NCI-H345 (cell line): ENCODE results near the gene PCBP3.
"Not testable (repeated sequence)": the region's sequence is repeated elsewhere in the genome, so short reads cannot be mapped to it uniquely, and the experiment has no call there.

Experiments used
- DNase-seq: peaks from one replicate; lab custom pipeline; 2025; lab: John Stamatoyannopoulos, UW

PCBP3 gene

DNA sequence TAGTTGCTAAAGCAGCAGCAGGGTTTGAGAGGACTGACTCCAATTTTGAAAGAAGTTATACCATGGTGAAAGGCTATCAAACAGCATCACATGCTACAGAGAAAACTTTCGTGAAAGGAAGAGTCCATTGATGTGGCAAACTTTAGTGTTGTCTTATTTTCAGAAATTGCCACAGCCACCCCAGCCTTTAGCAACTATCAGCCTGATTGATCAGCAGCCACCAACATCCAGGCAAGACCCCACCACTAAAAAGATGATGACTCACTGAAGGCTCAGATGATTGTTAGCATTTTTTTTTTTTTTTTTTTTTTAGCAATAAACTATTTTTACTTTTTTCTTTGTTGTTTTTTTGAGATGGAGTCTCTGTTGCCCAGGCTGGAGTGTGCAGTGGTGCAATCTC, 35.3 kb downstream of the PCBP3 start:
- not testable (repeated sequence) for DNase-seq

DNA sequence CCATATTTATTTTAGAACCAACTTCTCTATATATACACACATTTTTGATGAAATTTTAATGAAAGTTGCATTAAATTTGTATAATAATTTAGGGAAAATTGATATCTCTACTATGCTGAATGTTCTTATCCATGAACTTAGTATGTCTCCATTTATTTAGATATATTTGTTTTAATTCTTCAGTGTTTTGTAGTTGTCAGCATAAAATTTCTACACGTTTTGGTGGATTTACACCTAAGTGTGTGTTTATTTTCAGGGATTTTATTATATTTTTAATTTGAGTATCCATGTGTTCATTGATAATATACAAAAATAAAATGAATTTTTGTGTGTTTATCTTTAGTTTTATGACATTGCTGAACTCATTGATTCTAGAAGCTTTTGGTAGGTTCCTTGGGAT, 36.7 kb downstream of the PCBP3 start:
- DNase-seq = no peak

DNA sequence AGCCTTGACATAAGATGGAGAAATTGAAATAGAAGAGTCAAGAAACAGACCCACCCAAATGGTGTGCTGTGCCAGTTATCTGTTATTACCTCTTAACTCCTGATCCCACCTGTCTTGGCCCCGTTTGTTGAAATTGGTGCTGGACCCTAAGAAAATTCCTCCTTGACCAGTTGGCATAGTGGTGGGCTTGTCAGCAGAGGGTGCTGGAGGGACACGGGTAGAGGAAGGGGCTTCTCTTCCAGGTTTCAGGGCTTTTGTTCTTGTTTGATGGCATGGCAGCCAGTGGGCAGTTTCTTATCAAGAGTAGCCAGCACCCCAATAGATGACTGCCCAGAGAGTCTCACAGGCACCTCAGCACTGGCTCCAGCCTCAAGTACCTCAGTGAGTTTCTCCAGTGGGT, 51.6 kb downstream of the PCBP3 start:
- DNase-seq = no peak

DNA sequence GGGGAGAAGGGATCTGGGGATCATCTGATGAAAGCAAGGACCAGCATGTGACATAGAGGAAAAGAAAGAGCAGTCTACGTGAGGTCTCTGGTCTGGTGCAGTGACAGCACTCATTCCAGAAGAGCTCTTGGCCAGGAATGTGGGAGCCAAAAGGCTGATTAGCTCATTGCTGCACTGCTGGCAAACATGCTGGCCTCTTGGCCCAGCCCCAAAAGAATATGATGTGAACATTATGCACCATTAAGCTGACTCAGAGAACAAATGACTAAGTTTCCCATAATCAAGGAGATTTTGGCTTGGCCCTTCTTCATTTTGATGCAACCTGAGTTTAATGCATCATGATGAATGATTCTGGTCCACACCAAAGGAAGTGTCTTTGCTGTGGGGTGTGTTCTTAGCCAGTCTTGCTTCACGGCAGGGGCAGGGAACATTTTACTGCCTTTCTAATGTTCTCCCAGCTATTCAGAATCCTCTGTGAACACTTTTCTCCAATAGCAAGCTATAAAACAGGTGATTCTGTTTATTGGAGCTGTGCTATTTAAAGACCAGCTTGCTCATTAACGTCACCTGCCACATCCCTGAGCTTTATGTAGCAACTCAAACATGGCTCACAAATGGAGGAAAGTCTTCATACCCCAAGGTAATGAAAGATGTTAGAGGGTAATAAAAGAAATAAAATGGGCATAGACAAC, 55.1 kb downstream of the PCBP3 start:
- no peak for DNase-seq

DNA sequence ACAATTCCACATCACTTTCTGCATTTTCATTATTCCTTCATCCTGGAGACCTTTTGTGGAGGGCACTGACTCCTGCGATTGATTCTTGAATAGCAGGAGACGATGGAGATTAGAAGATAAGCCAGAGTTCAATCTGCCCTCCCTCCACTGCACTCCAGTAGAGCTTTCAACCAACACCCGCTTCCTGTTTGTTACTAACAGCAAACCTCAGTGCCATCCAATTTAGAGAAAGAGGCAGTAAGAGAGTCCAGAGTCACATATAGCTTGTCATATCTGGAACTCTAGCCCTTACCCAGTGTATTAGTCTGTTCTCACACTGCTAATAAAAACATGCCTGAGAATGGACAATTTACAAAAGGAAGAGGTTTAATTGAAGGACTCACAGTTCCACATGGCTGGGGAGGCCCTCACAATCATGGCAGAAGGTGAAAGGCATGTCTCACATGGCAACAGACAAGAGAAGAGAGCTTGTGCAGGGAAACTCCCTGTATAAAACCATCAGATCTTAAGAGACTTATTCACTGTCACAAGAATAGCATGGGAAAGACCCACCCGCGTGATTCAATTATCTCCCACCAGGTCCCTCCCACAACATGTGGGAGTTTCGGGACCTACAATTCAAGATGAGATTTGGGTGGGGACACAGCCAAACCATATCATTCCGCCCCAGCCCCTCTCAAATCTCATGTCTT, 55.9 kb downstream of the PCBP3 start:
- DNase-seq = no peak

DNA sequence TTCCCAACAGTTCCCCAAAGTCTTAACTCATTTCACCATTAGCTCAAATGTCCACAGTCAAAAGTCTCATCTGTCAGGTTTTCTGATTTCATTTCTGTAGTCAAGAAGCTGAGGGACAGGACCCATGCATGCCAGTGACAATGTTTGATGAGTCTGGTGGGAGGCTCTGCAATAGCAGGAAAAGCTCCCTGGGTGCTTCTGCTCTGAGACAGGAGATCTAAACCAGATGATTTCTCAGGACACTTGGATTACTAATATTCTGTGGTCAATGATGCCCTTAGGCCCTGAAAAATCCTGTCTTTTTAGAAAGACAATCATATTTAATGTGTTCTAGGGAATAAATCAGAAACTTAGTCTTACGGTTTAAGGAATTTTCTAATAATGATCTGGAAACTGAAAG, 56.4 kb downstream of the PCBP3 start:
- DNase-seq = no peak

DNA sequence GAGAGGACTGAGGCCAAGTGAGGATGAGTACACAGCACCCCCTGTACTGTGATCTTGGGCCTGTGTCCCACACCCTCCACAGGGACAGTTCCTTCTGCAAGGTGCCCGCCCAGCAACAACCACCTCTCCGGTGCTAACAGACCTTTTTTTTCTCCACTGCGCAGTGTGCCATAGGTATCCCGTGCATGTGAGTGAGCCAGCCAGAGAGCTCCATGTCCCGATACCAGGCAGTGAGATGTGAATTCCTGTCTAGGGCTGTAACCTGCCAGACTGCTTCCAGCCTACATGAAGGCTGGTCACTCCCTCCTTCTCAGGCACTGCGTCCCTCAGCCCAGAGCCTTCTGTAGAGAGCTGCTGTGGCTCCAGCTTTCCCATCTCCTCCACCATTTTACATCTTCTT, 56.9 kb downstream of the PCBP3 start:
- DNase-seq = no peak

DNA sequence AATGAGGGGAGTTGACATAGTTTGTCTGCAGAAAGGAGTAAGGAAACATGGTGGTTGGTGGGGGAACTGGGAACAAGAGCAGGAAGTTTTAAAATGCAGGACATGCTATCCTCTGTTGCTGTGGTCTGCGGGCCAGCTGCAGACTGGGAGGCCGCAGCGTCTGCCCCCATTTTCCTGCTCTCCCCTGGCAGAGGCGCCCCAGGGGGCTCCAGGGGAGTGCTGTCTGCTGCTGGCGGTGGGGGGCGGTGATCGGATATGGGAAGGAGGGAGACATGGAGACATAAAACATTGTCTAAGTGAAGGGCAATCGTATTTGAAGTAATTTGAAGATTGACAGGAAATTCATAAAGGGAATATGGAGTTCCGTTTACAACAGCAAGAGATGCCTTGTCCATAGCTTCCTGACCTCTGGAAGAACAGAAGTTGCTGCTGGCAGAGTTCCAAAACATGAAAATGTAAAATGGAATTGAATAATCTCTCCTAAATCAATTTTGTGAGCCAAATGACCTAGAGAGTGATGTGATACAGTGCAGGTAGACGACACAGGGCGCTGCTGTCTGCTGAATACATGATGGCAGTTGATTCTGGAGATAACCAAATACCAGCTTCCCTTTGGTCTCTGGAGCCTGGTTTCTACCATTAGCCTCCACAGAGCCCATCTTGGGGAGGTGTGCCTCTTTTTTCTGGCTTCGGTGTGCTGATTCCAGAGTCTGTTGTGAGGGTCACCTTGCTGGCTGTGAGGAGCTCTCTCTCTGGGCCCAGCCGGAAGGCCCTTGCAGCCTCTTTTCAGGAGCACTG, 61.0 kb downstream of the PCBP3 start:
- DNase-seq = no peak

DNA sequence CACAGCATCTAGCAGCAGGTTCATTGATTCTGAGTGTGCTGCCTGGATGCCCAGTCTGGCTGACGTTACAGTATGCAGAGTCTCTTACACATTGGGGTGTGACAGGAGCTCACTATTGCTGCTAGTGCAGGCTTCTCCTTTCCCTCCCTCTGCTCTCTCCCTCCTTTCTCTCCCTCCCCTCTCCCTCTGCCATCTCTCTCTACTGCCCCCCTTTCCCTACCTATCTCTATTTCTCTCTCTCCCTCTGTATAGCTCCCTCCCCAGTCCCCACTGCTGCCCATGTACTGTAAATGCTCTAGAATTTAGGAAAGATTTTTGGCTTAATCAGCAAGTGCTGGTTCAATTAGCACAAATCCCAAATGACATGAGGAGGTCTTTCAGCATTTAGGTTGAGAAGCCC, 62.8 kb downstream of the PCBP3 start:
- DNase-seq = no peak

DNA sequence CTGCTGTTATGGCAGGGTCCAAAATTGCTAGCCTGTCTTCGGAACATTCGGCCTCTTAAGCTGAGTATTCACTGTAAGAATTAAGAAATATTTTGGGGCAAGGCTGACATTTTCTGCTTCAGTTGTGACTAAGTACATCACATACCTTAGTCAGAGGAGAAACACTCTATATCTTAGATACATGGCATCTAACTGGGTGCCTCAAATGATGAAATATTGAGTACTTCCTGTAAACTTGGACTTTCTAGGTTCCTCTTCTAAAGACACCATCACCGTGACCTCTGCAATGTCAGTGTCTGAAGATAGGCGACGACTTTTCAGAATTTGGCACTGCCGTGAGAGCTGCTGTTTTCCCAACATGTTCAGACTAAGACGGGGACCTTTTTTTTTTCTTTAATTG, 65.6 kb downstream of the PCBP3 start:
- no peak for DNase-seq

DNA sequence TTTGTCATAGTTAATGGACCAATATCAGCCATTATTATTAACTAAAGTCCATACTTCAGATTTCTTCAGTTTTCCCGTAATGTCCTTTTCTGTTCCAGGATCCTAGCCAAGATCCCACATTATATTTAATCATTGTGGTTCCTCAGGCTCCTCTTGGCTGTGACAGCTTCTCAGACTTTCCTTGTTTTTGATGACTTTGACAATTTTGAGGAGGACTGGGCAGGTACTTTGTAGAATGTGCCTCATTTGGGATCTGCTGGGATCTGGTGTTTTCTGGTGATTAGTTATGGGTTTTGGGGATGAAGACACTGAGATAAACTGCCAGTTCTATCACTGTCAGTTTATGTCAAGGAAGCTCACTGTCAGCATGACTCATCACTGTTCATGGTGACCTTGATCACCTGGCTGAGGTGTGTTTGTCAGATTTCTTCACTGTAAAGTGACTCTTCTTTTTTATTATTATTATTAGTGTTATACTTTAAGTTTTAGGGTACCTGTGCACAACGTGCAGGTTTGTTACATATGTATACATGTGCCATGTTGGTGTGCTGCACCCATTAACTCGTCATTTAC, 66.3 kb downstream of the PCBP3 start:
- no peak for DNase-seq

DNA sequence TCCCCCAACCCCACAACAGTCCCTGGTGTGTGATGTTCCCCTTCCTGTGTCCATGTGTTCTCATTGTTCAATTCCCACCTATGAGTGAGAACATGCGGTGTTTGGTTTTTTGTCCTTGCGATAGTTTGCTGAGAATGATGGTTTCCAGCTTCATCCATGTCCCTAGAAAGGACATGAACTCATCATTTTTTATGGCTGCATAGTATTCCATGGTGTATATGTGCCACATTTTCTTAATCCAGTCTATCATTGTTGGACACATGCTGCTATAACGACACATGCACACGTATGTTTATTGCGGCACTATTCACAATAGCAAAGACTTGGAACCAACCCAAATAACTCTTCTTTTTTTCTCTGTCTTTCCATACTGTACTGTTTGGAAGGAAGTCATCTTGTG, 66.8 kb downstream of the PCBP3 start:
- not testable (repeated sequence) for DNase-seq

DNA sequence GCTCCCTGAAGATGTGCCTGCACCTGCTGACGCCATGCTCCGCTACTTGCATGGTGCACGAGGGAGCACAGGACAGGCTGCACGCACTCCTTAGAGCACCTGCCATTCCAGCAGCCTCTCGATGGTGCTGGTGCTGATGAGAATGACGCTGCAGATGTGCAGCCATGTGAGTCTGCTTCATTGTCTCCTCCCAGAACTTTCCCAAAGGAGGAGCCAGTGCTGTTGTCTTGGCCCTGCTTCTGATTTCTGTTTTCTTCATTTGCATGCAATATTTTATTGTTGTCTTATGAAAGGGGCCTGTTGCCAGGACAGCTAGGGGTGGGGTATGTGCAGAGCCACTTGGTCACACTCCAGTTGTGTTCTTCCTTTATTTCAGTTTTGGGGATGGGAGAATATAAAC, 70.1 kb downstream of the PCBP3 start:
- no peak for DNase-seq

DNA sequence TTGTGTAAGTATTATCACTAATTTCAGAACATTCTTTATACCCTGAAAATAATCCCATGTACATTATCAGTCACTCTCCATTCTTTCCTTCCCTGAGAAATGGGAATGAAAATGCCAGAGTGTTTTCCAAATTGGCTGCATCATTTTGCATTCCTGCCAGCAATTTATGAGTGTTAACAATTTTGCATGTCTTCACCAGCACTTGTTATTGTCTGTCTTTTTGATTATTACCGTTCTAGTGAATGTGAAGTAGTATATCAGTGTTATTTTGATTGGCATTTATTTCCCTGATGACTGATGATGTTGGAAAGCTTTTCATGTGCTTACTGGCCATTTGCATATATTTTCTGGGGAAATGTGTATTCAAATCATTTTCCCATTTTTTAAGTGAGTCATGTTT, 71.9 kb downstream of the PCBP3 start:
- DNase-seq = no peak

DNA sequence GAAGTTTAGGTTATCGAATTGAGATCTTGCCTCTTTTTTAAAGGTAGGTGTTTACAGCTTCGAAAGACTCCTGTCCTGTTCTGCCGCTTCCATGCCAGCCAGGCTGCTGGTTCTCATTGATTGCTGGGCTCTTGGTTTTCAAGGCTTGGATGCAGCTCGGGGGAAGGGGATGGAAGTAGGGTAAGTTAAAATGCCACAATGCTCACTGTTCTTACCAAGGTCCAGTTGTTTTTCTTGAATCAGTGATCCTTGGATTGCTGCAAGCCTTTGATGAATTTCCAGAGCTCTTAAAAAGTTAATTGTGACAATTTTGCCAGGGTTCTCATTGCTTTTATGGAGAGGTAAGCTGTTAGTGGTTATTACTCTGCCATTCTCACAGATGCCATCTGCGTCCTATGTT, 74.9 kb downstream of the PCBP3 start:
- DNase-seq = no peak

DNA sequence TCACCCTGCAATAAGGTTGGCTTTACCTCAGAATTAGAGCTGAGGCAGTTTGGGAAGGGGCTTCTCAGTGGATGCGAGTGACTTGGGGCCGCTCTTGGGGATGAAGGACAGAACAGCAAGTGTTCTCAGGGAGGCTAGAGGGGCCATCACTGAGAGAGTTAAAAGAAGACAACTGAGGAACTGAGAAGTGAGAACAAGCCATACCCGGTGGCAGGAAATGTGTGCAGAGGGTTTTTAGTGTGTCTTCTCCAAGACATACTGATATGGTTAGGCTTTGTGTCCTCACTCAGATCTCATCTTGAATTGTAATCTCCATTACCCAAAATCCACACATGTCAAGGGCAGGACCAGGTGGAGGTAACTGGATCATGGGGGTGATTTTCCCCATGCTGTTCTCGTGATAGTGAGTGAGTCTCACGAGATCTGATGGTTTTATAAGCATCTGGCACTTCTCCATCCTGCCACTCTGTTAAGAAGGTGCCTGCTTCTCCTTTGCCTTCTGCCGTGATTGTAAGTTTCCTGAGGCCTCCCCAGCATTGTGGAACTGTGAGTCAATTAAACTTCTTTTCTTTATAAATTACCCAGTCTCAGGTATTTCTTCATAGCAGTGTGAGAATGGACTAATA, 75.8 kb downstream of the PCBP3 start:
- DNase-seq = no peak

DNA sequence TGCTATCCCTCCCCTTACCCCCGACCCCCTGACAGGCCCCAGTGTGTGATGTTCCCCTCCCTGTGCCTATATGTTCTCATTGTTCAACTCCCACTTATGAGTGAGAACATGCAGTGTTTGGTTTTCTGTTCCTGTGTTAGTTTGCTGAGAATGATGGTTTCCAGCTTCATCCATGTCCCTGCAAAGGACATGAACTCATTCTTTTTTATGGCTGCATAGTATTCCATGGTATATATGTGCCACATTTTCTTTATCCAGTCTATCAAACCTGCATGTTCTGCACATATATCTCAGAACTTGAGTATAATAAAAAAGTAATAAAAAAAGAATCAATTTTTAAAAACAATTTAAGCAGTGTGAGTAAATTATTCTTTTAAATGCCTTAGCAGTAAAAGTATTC, 76.7 kb downstream of the PCBP3 start:
- DNase-seq = not testable (repeated sequence)

DNA sequence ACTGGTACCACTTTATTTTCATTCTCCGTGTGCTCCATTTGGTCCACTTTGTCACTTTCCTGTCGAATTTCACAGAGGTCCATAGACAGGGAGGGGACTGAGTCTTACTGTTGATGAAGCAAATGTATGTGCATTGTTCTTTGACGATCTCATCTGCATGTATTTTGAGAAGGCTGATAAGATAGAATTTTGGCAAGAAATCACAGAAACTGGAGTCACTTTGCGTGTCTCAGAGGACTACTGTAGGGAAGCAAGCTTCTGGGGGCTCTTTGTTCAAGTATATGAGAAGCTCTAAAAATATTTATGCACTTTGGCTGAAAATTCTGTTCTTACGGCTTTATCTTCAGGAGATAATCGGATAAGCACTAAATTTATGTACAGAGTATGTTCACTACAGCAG, 78.1 kb downstream of the PCBP3 start:
- no peak for DNase-seq

DNA sequence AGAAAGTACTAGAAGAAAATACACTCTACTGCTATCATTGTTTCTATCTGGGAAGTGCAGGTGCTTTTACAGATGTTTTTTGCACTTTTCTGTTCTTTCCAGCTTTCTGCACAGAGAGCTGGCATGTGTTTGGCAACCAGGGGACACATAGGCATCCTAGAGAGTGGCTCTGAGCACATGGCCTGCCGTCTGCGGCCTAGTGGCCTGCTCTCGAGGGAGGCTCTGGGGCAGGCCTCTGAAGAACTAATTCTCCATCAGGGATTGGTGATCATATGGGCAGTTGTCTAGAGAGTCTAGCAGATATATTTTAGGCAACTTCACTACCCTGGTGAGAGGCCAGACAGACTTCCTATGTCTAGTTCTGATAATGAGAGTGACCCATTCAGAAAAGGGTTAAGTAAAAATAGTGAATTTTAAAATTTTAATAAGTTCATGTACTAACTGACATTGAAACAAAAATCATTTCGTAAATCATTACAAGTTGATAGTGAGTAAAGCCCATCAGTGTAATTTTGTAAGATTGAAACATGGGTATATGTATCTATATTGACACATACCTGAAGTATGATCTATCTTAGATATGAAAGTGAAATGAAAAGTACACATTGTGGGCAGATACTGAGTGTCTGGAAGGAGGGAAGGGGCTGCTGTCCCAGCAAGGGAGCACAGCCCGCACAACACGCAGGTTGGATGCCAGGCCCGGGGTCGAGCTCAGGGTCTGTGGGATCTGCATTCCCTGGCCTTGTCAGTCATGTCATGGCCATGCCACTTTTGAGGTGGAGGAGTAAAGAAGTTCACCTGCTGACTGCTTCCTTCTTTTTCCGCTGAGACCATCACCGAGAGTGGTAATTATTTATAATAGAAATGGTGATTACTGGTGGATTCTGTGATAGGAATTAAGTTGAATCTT, 79.8 kb downstream of the PCBP3 start:
- DNase-seq = no peak

DNA sequence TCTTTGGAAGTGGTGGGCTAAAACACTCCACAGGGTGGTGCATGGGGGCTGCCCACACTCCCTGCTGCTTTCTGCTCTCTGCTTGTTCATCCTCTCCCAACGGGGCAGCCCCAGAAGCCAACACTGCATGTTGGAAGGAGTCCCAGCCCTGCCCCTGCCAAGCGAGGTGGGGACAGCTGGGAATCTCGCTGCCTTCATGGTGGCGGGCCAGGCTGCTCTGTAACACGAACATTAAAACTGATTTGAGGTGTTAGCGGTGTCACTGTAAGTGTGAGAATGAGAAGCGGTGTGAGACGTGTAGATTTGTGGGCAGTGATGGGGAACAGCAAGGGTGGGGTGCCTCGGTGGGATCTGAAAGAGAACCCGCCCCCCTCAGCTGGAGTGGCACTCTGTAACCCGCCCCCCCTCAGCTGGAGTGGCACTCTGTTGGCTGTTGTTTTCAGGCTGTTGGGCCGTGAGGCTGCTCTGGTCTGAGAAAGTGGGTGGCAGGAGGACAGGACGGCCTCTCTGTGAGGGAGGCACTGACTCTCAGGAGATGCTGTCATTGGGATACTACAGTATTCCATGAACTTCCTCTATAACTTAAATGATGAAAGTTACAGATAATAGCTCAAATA, 80.9 kb downstream of the PCBP3 start:
- DNase-seq = no peak
